HepG2 (cell line): ENCODE data around the gene SRRM3. TPM values are rescaled to one million over a fixed set of nuclear protein-coding genes. Genes with fewer than 3 reads are reported as not detected.

Experiments
- ATAC-seq: fragments of 200-7000 bp; cut with Tn5 transposase; 3 replicates; pipeline ENCODE4 v1.9.1; 2020; ENCODE audit warnings: mild to moderate bottlenecking, moderate library complexity
- BruUV-seq: library from RNA; stranded (reverse); fragments of 400-500 nt; replicated peaks from 2 replicates; lab custom pipeline; 2021; lab: Mats Ljungman, UMichigan
- CTCF ChIA-PET: fragments of 300-600 bp; formaldehyde crosslinking; extraction: SDS; loops from one replicate; lab custom pipeline; 2021; ENCODE audit warnings: low total read pairs, inconsistent platforms, low intra/inter-chr PET ratio; lab: Yijun Ruan, JAX
- POLR2A ChIA-PET: fragments of 350-600 bp; sonication (Branson Sonifier 250); formaldehyde crosslinking; loops from one replicate; lab custom pipeline; 2020; ENCODE audit warnings: antibody characterized with exemption, inconsistent platforms; lab: Yijun Ruan, JAX
- DNase-seq: peaks from one replicate; pipeline ENCODE4 v3.0.0-alpha.2; 2015; ENCODE audit warnings: low spot score
- FAIRE-seq: peaks from 3 replicates; lab custom pipeline; 2011; peaks lifted over from hg19 to GRCh38; lab: Jason Lieb, UNC
- H2AFZ ChIP-seq: one replicate; pipeline ENCODE4 v1.6.1; 2011; ENCODE audit warnings: low read length, inconsistent platforms
- H3K27ac ChIP-seq: fragments of 300-600 bp; 3 replicates; pipeline ENCODE4 v1.8.0; 2011; ENCODE audit warnings: mixed run types, mild to moderate bottlenecking, mixed read lengths, low read length, inconsistent platforms; ENCODE audit not compliant: insufficient read depth; ENCODE audit errors: extremely low read length
- H3K27me3 ChIP-seq, 2 experiments: fragments of 200-600 bp in 1 of 2; 2 replicates in 1 of 2; 3 replicates in 1 of 2; pipeline versions ENCODE4 v1.6.0 to v1.8.0; 2011; ENCODE audit warnings: low read length in 2 of 2, mild to moderate bottlenecking in 2 of 2, moderate library complexity in 2 of 2, inconsistent platforms in 1 of 2; ENCODE audit not compliant: insufficient read depth in 2 of 2, control insufficient read depth in 1 of 2
- H3K36me3 ChIP-seq, 2 experiments: fragments of 200-600 bp in 1 of 2; replicated peaks in 1 of 2; 2 replicates in 1 of 2; 3 replicates in 1 of 2; pipeline versions ENCODE4 v1.5.1 to v1.8.0; 2011; ENCODE audit warnings: low read length in 2 of 2, inconsistent platforms in 1 of 2; ENCODE audit not compliant: insufficient read depth in 2 of 2, control insufficient read depth in 1 of 2
- H3K4me1 ChIP-seq: 2 replicates; pipeline ENCODE4 v1.5.1; 2012; ENCODE audit warnings: low read length, inconsistent platforms; ENCODE audit not compliant: insufficient read depth
- H3K4me2 ChIP-seq: 2 replicates; pipeline ENCODE4 v1.6.0; 2011; ENCODE audit warnings: low read depth, low read length, inconsistent platforms
- H3K4me3 ChIP-seq, 3 experiments: fragments of 200-600 bp in 1 of 3; sonication (generic), shearing (Covaris generic) in 1 of 3; replicated peaks in 1 of 3; 2 replicates each; pipeline ENCODE4 v1.5.1; 2011 to 2016; ENCODE audit warnings: low read length in 3 of 3, inconsistent platforms in 2 of 3, low read depth in 2 of 3, mild to moderate bottlenecking in 2 of 3, control low read depth in 1 of 3, mixed read lengths in 1 of 3; ENCODE audit not compliant: insufficient read depth in 1 of 3
- H3K79me2 ChIP-seq: one replicate; pipeline ENCODE4 v1.6.1; 2011; ENCODE audit warnings: low read length, inconsistent platforms; ENCODE audit not compliant: insufficient read depth
- H3K9ac ChIP-seq: 2 replicates; pipeline ENCODE4 v1.6.0; 2011; ENCODE audit warnings: mild to moderate bottlenecking, low read depth, low read length, inconsistent platforms; ENCODE audit not compliant: insufficient read depth
- H3K9me3 ChIP-seq: 2 replicates; pipeline ENCODE4 v1.5.1; 2012; ENCODE audit warnings: mild to moderate bottlenecking, low read length
- H4K20me1 ChIP-seq: 2 replicates; pipeline ENCODE4 v1.6.0; 2011; ENCODE audit warnings: inconsistent platforms, mild to moderate bottlenecking, low read length, moderate library complexity; ENCODE audit not compliant: insufficient read depth
- MEIS1 ChIP-seq: sonication (generic); formaldehyde crosslinking; IDR thresholded peaks from 2 replicates; pipeline ENCODE4 v1.9.0; 2021; ENCODE audit warnings: mild to moderate bottlenecking, missing genetic modification reagents, moderate library complexity, borderline replicate concordance
- MXI1 ChIP-seq: IDR thresholded peaks from 3 replicates; pipeline ENCODE4 v1.6.1; 2012; ENCODE audit warnings: low read depth, low read length, inconsistent platforms, borderline replicate concordance
- ZHX2 ChIP-seq, 2 experiments: sonication (generic) in 1 of 2; formaldehyde crosslinking in 1 of 2; IDR thresholded peaks; 2 replicates each; pipeline versions ENCODE4 v1.6.1 to v1.9.0; 2014 to 2022; ENCODE audit warnings: antibody characterized with exemption in 1 of 2, borderline replicate concordance in 1 of 2, inconsistent platforms in 1 of 2, low read depth in 1 of 2, missing genetic modification reagents in 1 of 2
- ZNF3 ChIP-seq: IDR thresholded peaks from 2 replicates; pipeline ENCODE4 v1.7.0; 2017; ENCODE audit warnings: inconsistent platforms
- WGBS: methylation state at CpG from one replicate; pipeline ENCODE4 v1.1.6; 2017; ENCODE audit warnings: low lambda C conversion rate; 5-methylcytosine and 5-hydroxymethylcytosine counted together
- in situ Hi-C: cut with HindIII; loops from 2 replicates; pipeline ENCODE4 v1.10.0; 2017; ENCODE audit warnings: low pct_unique_long_range_greater_than_20kb; ENCODE audit not compliant: extremely low pct_ligation_motif_present
- intact Hi-C: fragments of 100-400 bp; cut with micrococcal nuclease; formaldehyde crosslinking; loops from one replicate; pipeline ENCODE4 v1.10.0; 2022; ENCODE audit not compliant: unreplicated experiment
- polyA plus RNA-seq, 8 experiments: library from polyadenylated mRNA; depleted of rRNA in 3 of 8; stranded (reverse) in 7 of 8; unstranded in 1 of 8; fragments of >200 nt; fragmentation: Illumina TruSeq in 4 of 8; extraction: Trizol in 4 of 8; gene quantifications; 2 replicates each; pipeline versions ENCODE4 v1.2.1 to v1.2.3, GENCODE V29; 2011 to 2016; ENCODE audit warnings: low read depth in 4 of 8, missing spikeins in 1 of 8, mixed read lengths in 1 of 8; ENCODE audit not compliant: insufficient read depth in 1 of 8
- total RNA-seq, 5 experiments: library from RNA; depleted of rRNA; stranded (reverse); fragments of >200 nt; fragmentation: Illumina TruSeq; extraction: Trizol; gene quantifications; 2 replicates each; pipeline ENCODE4 v1.2.3, GENCODE V29; 2016; ENCODE audit warnings: low read depth in 1 of 5

SRRM3 gene
- total and polyA plus RNA-seq, 2 of the 13 experiments (the other 11 are each of a cell fraction or from before 2014, with no cell fraction given): 0.13 to 0.54 TPM

GRCh38 chr7:76329479-76329878, 127.8 kb downstream of the SRRM3 start (continued):
- TF ChIP-seq ZHX2 (IDR thresholded peaks at IDR 0.05; ENCODE audit: low read depth) (no peak), ZHX2 (CRISPR knock-in tag; IDR thresholded peaks at IDR 0.05; ENCODE audit: borderline replicate concordance) (no peak), MXI1 (no peak), ZNF3 (CRISPR knock-in tag) (no peak)

- ChIA-PET CTCF (no interaction called here), POLR2A (no interaction called here)
- H3K36me3 ChIP-seq: peaks cover 21 to 67% of the 10 kb centered on the region in 2 experiments
Measured at GRCh38 chr7:76330261-76330660, 128.6 kb downstream of the SRRM3 start.

More at GRCh38 chr7:76330261-76330660, 128.6 kb downstream of the SRRM3 start:
- TF ChIP-seq MEIS1 (CRISPR knock-in tag): no peak
- DNase-seq (no peak), FAIRE-seq (no peak), ATAC-seq (no peak)
- H3K79me2 ChIP-seq: peaks cover 62% of the 10 kb centered on the region
- H2AFZ ChIP-seq: no peak overlapping the region
- H3K4me1 ChIP-seq: peaks cover 27% of the 10 kb centered on the region
- intact Hi-C loops: no loop called here
- 89% methylated on average over 4 of the region's 4 CpGs for WGBS
- H4K20me1 ChIP-seq: peaks cover 51% of the 10 kb centered on the region
- H3K27me3 ChIP-seq: no peaks in the 10 kb centered on the region
- H3K4me3 ChIP-seq: no peak overlapping the region
- no peak overlapping the region for H3K4me2 ChIP-seq
- no peak overlapping the region for H3K27ac ChIP-seq
- in situ Hi-C loops: no loop called here
- BruUV-seq: no TSS peak
- H3K9me3 ChIP-seq: no peaks in the 10 kb centered on the region
- H3K9ac ChIP-seq: no peak overlapping the region
